NK-92 (cell line): ENCODE measurements around the gene LEPROT.

Experiments used
- DNase-seq: peaks from one replicate; lab custom pipeline; 2025; ENCODE audit not compliant: unreplicated experiment; lab: John Stamatoyannopoulos, UW

LEPROT gene

GRCh38 chr1:65471861-65472332 is 51.4 kb downstream of the LEPROT start:
- no peak for DNase-seq

GRCh38 chr1:65476327-65476726 is 55.9 kb downstream of the LEPROT start:
- DNase-seq: no peak

GRCh38 chr1:65477414-65478378 is 57.2 kb downstream of the LEPROT start:
- DNase-seq: no peak

GRCh38 chr1:65478379-65479026 is 58.0 kb downstream of the LEPROT start:
- no peak for DNase-seq

GRCh38 chr1:65479554-65480204 is 59.2 kb downstream of the LEPROT start:
- no peak for DNase-seq

GRCh38 chr1:65480684-65481405 is 60.4 kb downstream of the LEPROT start:
- no peak for DNase-seq

GRCh38 chr1:65483993-65484754 is 63.7 kb downstream of the LEPROT start:
- no peak for DNase-seq
